A673 (cell line): ENCODE measurements around the gene PEX11G.

Experiments used
- EZH2 ChIP-seq: fragments of 200-600 bp; sonication (generic); IDR thresholded peaks from 2 replicates; pipeline ENCODE4 v1.6.1; 2017; ENCODE audit warnings: borderline replicate concordance, low read depth, mild to moderate bottlenecking, mixed read lengths, antibody characterized with exemption, low read length; ENCODE audit not compliant: poor library complexity, severe bottlenecking
- TF ChIP-seq, protein P1 (sequence below): fragments of 300-800, 200-600 bp; sonication (generic); conservative IDR thresholded peaks from 2 replicates; pipeline ENCODE4 v1.5.1; 2017; ENCODE audit warnings: low read depth, mild to moderate bottlenecking, antibody characterized with exemption, low read length, moderate library complexity, mixed read lengths

DNA sequence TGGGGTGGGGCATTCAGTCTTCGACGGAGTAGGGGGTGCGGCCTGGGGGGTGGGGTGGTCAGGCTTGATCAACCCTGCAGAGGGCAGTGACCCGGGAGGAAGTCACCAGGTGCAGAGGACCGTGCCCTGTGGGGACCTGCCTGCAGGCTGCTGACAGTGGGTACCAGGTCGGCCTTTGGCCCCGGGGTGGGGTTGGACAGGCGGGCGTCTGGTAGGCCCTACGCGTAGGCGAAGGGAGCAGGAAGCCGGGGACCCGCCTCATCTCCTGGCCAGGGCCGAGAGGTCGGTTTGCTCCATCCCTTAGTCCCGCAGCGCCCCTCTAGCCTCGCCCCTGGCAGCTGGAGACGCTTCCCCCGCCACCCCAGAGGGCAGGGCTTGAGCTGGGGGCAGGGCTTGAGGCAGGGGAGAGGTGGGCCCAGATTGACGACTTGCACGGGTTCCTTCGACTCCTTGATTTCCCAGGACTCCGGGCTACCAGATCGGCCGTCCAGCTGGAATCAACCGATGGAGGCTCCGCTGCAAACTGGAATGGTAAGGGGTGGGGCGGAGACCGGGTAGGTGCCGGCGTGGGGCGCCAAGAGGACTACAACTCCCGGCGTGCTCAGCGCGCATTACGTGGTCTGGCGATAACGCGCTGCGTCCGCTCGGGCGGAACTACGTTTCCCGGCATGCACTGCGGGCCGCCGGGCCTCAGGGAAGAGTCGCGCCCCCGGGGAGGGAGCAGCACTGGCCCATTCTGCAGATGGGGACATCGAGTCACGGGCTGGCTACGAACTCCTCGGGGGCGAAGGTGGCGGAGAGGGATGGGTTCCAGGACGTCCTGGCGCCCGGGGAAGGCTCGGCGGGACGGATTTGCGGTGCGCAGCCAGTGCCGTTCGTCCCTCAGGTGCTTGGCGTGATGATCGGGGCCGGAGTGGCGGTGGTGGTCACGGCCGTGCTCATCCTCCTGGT lies 46.5 kb upstream of the PEX11G start, which contains the start of gene PNPLA6:
- TF ChIP-seq, protein P1, sequence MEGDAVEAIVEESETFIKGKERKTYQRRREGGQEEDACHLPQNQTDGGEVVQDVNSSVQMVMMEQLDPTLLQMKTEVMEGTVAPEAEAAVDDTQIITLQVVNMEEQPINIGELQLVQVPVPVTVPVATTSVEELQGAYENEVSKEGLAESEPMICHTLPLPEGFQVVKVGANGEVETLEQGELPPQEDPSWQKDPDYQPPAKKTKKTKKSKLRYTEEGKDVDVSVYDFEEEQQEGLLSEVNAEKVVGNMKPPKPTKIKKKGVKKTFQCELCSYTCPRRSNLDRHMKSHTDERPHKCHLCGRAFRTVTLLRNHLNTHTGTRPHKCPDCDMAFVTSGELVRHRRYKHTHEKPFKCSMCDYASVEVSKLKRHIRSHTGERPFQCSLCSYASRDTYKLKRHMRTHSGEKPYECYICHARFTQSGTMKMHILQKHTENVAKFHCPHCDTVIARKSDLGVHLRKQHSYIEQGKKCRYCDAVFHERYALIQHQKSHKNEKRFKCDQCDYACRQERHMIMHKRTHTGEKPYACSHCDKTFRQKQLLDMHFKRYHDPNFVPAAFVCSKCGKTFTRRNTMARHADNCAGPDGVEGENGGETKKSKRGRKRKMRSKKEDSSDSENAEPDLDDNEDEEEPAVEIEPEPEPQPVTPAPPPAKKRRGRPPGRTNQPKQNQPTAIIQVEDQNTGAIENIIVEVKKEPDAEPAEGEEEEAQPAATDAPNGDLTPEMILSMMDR, result no peak
- no peak for TF ChIP-seq EZH2
